IMR-90 (cell line): ENCODE measurements around the gene CEP295NL.

Experiments used
- CHD1 ChIP-seq: IDR thresholded peaks from 2 replicates; pipeline ENCODE4 v1.6.1; 2012; ENCODE audit warnings: low read depth, low read length, improper control_type of control experiment
- MXI1 ChIP-seq: IDR thresholded peaks from 2 replicates; pipeline ENCODE4 v1.6.1; 2012; ENCODE audit warnings: low read depth, mild to moderate bottlenecking, low read length, moderate library complexity, borderline replicate concordance
- NFE2L2 ChIP-seq: fragments of 150-350 bp; IDR thresholded peaks from 2 replicates; pipeline ENCODE4 v1.6.1; 2016; ENCODE audit warnings: low read depth, mild to moderate bottlenecking, low read length
- POLR2A ChIP-seq: IDR thresholded peaks from 2 replicates; pipeline ENCODE4 v1.6.1; 2012; ENCODE audit warnings: mild to moderate bottlenecking, low read depth, low read length
- RAD21 ChIP-seq: IDR thresholded peaks from 2 replicates; pipeline ENCODE4 v1.6.1; 2012; ENCODE audit warnings: low read length, improper control_type of control experiment
- SMC3 ChIP-seq: fragments of 150-350 bp; IDR thresholded peaks from 2 replicates; pipeline ENCODE4 v1.6.1; 2016; ENCODE audit warnings: low read depth, mild to moderate bottlenecking, antibody characterized with exemption, low read length, moderate library complexity
- USF2 ChIP-seq: fragments of 150-350 bp; IDR thresholded peaks from 2 replicates; pipeline ENCODE4 v1.6.1; 2017; ENCODE audit warnings: mild to moderate bottlenecking, antibody characterized with exemption, low read length, low read depth
- TF ChIP-seq, protein P1 (sequence below): conservative IDR thresholded peaks from 2 replicates; pipeline ENCODE4 v1.5.1; 2012; ENCODE audit warnings: mild to moderate bottlenecking, low read depth, low read length, improper control_type of control experiment
- TF ChIP-seq, protein P2 (sequence below): fragments of 150-350 bp; IDR thresholded peaks from 2 replicates; pipeline ENCODE4 v1.6.1; 2016; ENCODE audit warnings: low read depth, mild to moderate bottlenecking, low read length, moderate library complexity, borderline replicate concordance

DNA sequence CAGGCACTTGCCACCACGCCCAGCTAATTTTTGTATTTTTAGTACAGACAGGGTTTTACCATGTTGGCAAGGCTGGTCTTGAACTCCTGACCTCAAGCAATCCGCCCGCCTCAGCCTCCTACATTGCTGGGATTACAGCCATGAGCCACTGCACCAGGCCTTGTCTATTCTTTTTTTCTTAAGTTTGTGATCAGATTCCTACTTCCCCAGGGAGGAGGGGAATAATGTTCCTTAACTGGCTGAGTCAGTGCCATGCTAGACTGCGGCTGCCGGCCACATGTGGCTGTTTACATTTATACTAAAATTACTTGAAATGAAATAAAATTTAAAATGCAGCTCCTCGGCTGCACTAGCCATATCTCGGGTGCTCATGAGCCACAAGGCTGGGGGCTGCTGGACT is 34.6 kb downstream of the CEP295NL start:
- TF ChIP-seq, protein P1, sequence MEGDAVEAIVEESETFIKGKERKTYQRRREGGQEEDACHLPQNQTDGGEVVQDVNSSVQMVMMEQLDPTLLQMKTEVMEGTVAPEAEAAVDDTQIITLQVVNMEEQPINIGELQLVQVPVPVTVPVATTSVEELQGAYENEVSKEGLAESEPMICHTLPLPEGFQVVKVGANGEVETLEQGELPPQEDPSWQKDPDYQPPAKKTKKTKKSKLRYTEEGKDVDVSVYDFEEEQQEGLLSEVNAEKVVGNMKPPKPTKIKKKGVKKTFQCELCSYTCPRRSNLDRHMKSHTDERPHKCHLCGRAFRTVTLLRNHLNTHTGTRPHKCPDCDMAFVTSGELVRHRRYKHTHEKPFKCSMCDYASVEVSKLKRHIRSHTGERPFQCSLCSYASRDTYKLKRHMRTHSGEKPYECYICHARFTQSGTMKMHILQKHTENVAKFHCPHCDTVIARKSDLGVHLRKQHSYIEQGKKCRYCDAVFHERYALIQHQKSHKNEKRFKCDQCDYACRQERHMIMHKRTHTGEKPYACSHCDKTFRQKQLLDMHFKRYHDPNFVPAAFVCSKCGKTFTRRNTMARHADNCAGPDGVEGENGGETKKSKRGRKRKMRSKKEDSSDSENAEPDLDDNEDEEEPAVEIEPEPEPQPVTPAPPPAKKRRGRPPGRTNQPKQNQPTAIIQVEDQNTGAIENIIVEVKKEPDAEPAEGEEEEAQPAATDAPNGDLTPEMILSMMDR = no peak
- TF ChIP-seq POLR2A (no peak), RAD21 (no peak), USF2 (no peak; the same call in 1 of the 2 replicates), SMC3 (no peak), CHD1 (no peak), MXI1 (peak; percentile 96), NFE2L2 (no peak; the same call in 1 of the 2 replicates)
- TF ChIP-seq, protein P2, sequence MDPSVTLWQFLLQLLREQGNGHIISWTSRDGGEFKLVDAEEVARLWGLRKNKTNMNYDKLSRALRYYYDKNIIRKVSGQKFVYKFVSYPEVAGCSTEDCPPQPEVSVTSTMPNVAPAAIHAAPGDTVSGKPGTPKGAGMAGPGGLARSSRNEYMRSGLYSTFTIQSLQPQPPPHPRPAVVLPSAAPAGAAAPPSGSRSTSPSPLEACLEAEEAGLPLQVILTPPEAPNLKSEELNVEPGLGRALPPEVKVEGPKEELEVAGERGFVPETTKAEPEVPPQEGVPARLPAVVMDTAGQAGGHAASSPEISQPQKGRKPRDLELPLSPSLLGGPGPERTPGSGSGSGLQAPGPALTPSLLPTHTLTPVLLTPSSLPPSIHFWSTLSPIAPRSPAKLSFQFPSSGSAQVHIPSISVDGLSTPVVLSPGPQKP = no peak
